Mucosa of descending colon (tissue), 3 donors: Measurements from ENCODE around the gene KCNQ1OT1. TPM values are rescaled to one million over a fixed set of nuclear protein-coding genes. Genes with fewer than 3 reads are reported as not detected.

Source experiments
- ATAC-seq: fragments of 200-7000 bp; cut with Tn5 transposase; one replicate; pipeline ENCODE4 v1.9.1; 2020; ENCODE audit warnings: mild to moderate bottlenecking, moderate library complexity
- DNase-seq, 3 donors: peaks; one replicate each; pipeline ENCODE4 v3.0.0-alpha.2; 2020
- H3K36me3 ChIP-seq: fragments of 200-600 bp; one replicate; pipeline ENCODE4 v1.8.0; 2021; ENCODE audit warnings: low read depth, mild to moderate bottlenecking
- H3K4me1 ChIP-seq: fragments of 200-600 bp; one replicate; pipeline ENCODE4 v1.8.0; 2021; ENCODE audit warnings: low read depth, mild to moderate bottlenecking
- H3K4me3 ChIP-seq: fragments of 200-600 bp; one replicate; pipeline ENCODE4 v1.8.0; 2021; ENCODE audit warnings: mild to moderate bottlenecking
- H3K9me3 ChIP-seq: fragments of 200-600 bp; one replicate; pipeline ENCODE4 v1.8.0; 2021; ENCODE audit warnings: mild to moderate bottlenecking
- intact Hi-C, 2 donors: fragments of 100-400 bp; cut with DNase I in 1 of 2; cut with micrococcal nuclease in 1 of 2; formaldehyde crosslinking; loops; one replicate each; pipeline versions ENCODE4 v1.11.0 to v1.11.1; 2022; cut with DNase I, micrococcal nuclease
- total RNA-seq, 3 donors: library from RNA; stranded (reverse); fragmentation: NEBNext Ultra II Directional in 2 of 3; extraction: Animal tissue kit (Norgen Biotek cat#: 25700) in 2 of 3; gene quantifications; one replicate each; pipeline versions ENCODE4 v1.2.1 to v1.2.4, GENCODE V29; 2021 to 2023
- TF ChIP-seq, protein P1 (sequence below): fragments of 200-600 bp; IDR thresholded peaks from one replicate; pipeline ENCODE4 v1.8.0; 2022; ENCODE audit warnings: antibody characterized with exemption, mild to moderate bottlenecking
- donor health status: DM: no; HTN: no; CAD: no; lungs with moderate emphysema.
- donor health status: DM: no; HTN: no; CAD: no.
- donor health status: DM: no; HTN: yes; CAD: no.

The KCNQ1OT1 gene
- total RNA-seq, 3 donors from 2014 or later = 1.5 to 1.7 (median 1.7) TPM

- intact Hi-C loops = loop anchor here in 1 of 2 donors (10.0 kb wide), 1 partner anchor 193 kb away; the partner anchor contains the start of gene CDKN1C
- Histone ChIP-seq H3K4me3 (no peak overlapping the region), H3K36me3 (no peaks in the 10 kb centered on the region), H3K9me3 (no peaks in the 10 kb centered on the region), H3K4me1 (peaks cover 4% of the 10 kb centered on the region)
- DNase-seq (no peak), ATAC-seq (no peak)
- TF ChIP-seq, protein P1, sequence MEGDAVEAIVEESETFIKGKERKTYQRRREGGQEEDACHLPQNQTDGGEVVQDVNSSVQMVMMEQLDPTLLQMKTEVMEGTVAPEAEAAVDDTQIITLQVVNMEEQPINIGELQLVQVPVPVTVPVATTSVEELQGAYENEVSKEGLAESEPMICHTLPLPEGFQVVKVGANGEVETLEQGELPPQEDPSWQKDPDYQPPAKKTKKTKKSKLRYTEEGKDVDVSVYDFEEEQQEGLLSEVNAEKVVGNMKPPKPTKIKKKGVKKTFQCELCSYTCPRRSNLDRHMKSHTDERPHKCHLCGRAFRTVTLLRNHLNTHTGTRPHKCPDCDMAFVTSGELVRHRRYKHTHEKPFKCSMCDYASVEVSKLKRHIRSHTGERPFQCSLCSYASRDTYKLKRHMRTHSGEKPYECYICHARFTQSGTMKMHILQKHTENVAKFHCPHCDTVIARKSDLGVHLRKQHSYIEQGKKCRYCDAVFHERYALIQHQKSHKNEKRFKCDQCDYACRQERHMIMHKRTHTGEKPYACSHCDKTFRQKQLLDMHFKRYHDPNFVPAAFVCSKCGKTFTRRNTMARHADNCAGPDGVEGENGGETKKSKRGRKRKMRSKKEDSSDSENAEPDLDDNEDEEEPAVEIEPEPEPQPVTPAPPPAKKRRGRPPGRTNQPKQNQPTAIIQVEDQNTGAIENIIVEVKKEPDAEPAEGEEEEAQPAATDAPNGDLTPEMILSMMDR = no peak
Measured at GRCh38 chr11:2691355-2691761, 8.4 kb downstream of the KCNQ1OT1 start.

- Histone ChIP-seq H3K36me3 (no peaks in the 10 kb centered on the region), H3K4me3 (no peak overlapping the region), H3K9me3 (no peaks in the 10 kb centered on the region), H3K4me1 (peaks cover 4% of the 10 kb centered on the region)
- intact Hi-C loops = loop anchor here in 1 of 2 donors (10.0 kb wide), 1 partner anchor 194 kb away; the partner anchor contains the start of gene CDKN1C
- DNase-seq (no peak), ATAC-seq (no peak)
- TF ChIP-seq, protein P1 = no peak
Measured at GRCh38 chr11:2690596-2691354, 9.0 kb downstream of the KCNQ1OT1 start.

DNA sequence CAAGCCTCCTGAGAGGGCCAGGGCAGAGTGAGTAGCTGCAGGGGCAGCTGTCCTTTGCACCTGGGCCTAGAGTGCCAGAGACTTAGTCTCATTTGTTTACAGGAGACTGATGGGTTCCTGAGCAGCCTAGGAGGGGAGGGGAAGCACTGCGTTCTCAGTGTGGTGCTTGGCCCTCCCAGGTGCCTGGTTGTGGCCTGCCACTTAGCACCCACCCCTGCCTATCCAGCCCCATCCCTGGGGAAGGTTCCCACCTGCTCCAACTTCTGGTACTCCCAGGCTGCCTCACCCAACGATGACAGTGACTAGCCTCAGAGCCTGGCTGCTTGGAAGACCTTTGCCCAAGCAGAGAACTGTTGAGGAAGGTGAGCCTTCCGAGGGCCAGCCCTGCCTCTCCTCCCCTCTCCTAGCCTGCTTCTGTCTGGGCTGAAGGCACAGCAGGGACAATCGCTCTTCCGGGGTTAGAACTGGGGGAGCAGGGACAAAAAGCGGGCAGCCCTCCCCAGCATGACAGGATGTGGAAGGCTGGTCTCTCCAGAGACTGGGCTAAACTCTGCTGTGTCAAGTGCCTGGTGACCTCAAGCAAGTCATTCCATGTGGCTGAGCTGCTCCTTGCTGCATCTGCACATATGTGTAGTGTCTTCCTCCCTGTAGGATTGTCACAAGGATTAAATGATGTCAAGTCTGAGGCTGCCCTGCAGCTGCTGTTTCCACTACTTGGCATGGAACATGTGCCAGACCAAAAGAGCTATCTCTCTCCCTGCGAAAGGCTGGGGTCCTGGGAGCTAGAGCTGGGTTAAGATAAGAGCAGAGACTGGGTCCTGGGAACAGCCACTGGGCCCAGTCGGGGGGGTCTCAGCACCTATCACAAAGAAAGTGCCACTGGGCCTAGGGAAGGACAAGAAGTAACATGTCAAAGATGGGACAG lies 9.9 kb downstream of the KCNQ1OT1 start:
- DNase-seq = peak in 1 of 3 donors; percentile 30
- TF ChIP-seq, protein P1 = no peak
- no peak overlapping the region for H3K4me3 ChIP-seq
- ATAC-seq = peak; percentile 43
- H3K9me3 ChIP-seq = no peaks in the 10 kb centered on the region
- no peaks in the 10 kb centered on the region for H3K36me3 ChIP-seq
- intact Hi-C loops = loop anchor here in 1 of 2 donors (10.0 kb wide), 1 partner anchor 195 kb away; the partner anchor contains the start of gene CDKN1C
- H3K4me1 ChIP-seq = no peaks in the 10 kb centered on the region

GRCh38 chr11:2688381-2689231 lies 11.2 kb downstream of the KCNQ1OT1 start:
- H3K9me3 ChIP-seq = no peaks in the 10 kb centered on the region
- no peaks in the 10 kb centered on the region for H3K4me1 ChIP-seq
- ATAC-seq (no peak), DNase-seq (no peak)
- intact Hi-C loops = no loop called here
- H3K4me3 ChIP-seq = no peak overlapping the region
- TF ChIP-seq, protein P1 = no peak
- no peaks in the 10 kb centered on the region for H3K36me3 ChIP-seq

GRCh38 chr11:2687782-2688191 lies 12.0 kb downstream of the KCNQ1OT1 start:
- ATAC-seq (no peak), DNase-seq (no peak)
- H3K4me3 ChIP-seq = no peak overlapping the region
- intact Hi-C loops = no loop called here
- TF ChIP-seq, protein P1 = no peak
- no peaks in the 10 kb centered on the region for H3K36me3 ChIP-seq
- H3K9me3 ChIP-seq = no peaks in the 10 kb centered on the region
- no peaks in the 10 kb centered on the region for H3K4me1 ChIP-seq
